ENCODE results near the gene MFAP1.
"Not testable (repeated sequence)": the region's sequence is repeated elsewhere in the genome, so short reads cannot be mapped to it uniquely, and the experiment has no call there.

MFAP1 gene

GRCh38 chr15:43815064-43815463 lies 9.4 kb downstream of the MFAP1 start:
- DNase-seq: not testable (repeated sequence)

- no peak for DNase-seq
These were observed 15.4 kb downstream of the MFAP1 start for GRCh38 chr15:43808960-43809678.

GRCh38 chr15:43808435-43808950 lies 16.0 kb downstream of the MFAP1 start:
- no peak for DNase-seq

- DNase-seq: not testable (repeated sequence)
These were observed 21.8 kb downstream of the MFAP1 start for GRCh38 chr15:43802676-43803075.

- DNase-seq: peak; percentile 80
These were observed 24.0 kb downstream of the MFAP1 start, which contains the start of gene HYPK for GRCh38 chr15:43800286-43801141. Gene HYPK (plus strand): TSS chr15:43800599. CDS start chr15:43800623, 24 bp downstream.

- no peak for DNase-seq
These were observed 24.6 kb downstream of the MFAP1 start, which contains the start of gene SERINC4 for GRCh38 chr15:43799945-43800285. Gene SERINC4 (minus strand): TSS chr15:43800220. CDS start chr15:43799986, 234 bp downstream.

- DNase-seq: no peak
These were observed 25.1 kb downstream of the MFAP1 start for GRCh38 chr15:43799209-43799944.

- no peak for DNase-seq
These were observed 27.9 kb downstream of the MFAP1 start for GRCh38 chr15:43796566-43796965.

- DNase-seq: no peak
These were observed 28.5 kb downstream of the MFAP1 start for GRCh38 chr15:43795997-43796396.

GRCh38 chr15:43795197-43795596 lies 29.3 kb downstream of the MFAP1 start:
- DNase-seq: no peak

GRCh38 chr15:43794269-43795037 lies 30.0 kb downstream of the MFAP1 start:
- DNase-seq: no peak

GRCh38 chr15:43793647-43794046 lies 30.8 kb downstream of the MFAP1 start:
- DNase-seq: no peak

GRCh38 chr15:43792761-43793476 lies 31.6 kb downstream of the MFAP1 start:
- no peak for DNase-seq

- DNase-seq: peak; percentile 96
These were observed 32.3 kb downstream of the MFAP1 start, which contains the start of gene SERF2 for GRCh38 chr15:43791993-43792760. Gene SERF2 (plus strand): TSS chr15:43792320. CDS start chr15:43792377, 57 bp downstream.

GRCh38 chr15:43789409-43789808 lies 35.1 kb downstream of the MFAP1 start:
- DNase-seq: no peak

GRCh38 chr15:43779016-43779415 lies 45.5 kb downstream of the MFAP1 start:
- no peak for DNase-seq

GRCh38 chr15:43777267-43777914 lies 47.1 kb downstream of the MFAP1 start:
- DNase-seq: peak; percentile 71

GRCh38 chr15:43776718-43777266 lies 47.7 kb downstream of the MFAP1 start, which contains the start of gene ELL3:
Gene ELL3 (minus strand): TSS chr15:43776966. CDS start chr15:43776901, 65 bp downstream.
- peak; percentile 71 for DNase-seq

- no peak for DNase-seq
These were observed 48.3 kb downstream of the MFAP1 start for GRCh38 chr15:43776101-43776717.

Data from NCI-H1048 (cell line).